OCI-LY1 (cell line): ENCODE measurements around the gene BLVRA.
"Not testable (repeated sequence)": the region's sequence is repeated elsewhere in the genome, so short reads cannot be mapped to it uniquely, and the experiment has no call there.

Experiments
- H2AFZ ChIP-seq: fragments of 200-600 bp; sonication (generic), shearing (Covaris generic); 2 replicates; pipeline ENCODE4 v1.6.0; 2014; ENCODE audit warnings: antibody characterized with exemption, mild to moderate bottlenecking, low read length
- H3F3A ChIP-seq: fragments of 200-600 bp; sonication (generic), shearing (Covaris generic); 2 replicates; pipeline ENCODE4 v1.6.0; 2014; ENCODE audit warnings: mild to moderate bottlenecking, antibody characterized with exemption, low read length, moderate library complexity; ENCODE audit not compliant: insufficient read depth
- H3K27ac ChIP-seq: fragments of 200-600 bp; sonication (generic); 2 replicates; pipeline ENCODE4 v1.5.1; 2014; ENCODE audit warnings: low read length, mixed run types, mild to moderate bottlenecking, low read depth; ENCODE audit not compliant: poor library complexity, severe bottlenecking
- H3K27me3 ChIP-seq: fragments of 200-600 bp; sonication (generic); 2 replicates; pipeline ENCODE4 v1.6.0; 2014; ENCODE audit warnings: antibody characterized with exemption, mild to moderate bottlenecking, low read length, moderate library complexity; ENCODE audit not compliant: insufficient read depth
- H3K36me3 ChIP-seq: fragments of 200-600 bp; sonication (generic); 2 replicates; pipeline ENCODE4 v1.6.1; 2014; ENCODE audit warnings: mild to moderate bottlenecking, antibody characterized with exemption, low read length, moderate library complexity, mixed read lengths; ENCODE audit not compliant: insufficient read depth
- H3K4me1 ChIP-seq: fragments of 200-600 bp; sonication (generic); 2 replicates; pipeline ENCODE4 v1.5.1; 2014; ENCODE audit warnings: mild to moderate bottlenecking, low read length, moderate library complexity; ENCODE audit not compliant: insufficient read depth, severe bottlenecking
- H3K4me2 ChIP-seq: fragments of 200-600 bp; sonication (generic), shearing (Covaris generic); 2 replicates; pipeline ENCODE4 v1.6.1; 2014; ENCODE audit warnings: low read length
- H3K4me3 ChIP-seq: fragments of 200-600 bp; sonication (generic); 2 replicates; pipeline ENCODE4 v1.5.1; 2014; ENCODE audit warnings: low read length, low read depth, mild to moderate bottlenecking, mixed read lengths; ENCODE audit not compliant: poor library complexity, severe bottlenecking
- H3K79me2 ChIP-seq: fragments of 200-600 bp; shearing (Covaris generic); 2 replicates; pipeline ENCODE4 v1.6.1; 2016; ENCODE audit warnings: mixed run types, low read length, mixed read lengths; ENCODE audit not compliant: insufficient read depth
- H3K9ac ChIP-seq: fragments of 200-600 bp; sonication (generic), shearing (Covaris generic); 2 replicates; pipeline ENCODE4 v1.6.1; 2014; ENCODE audit warnings: mild to moderate bottlenecking, low read length, mixed read lengths
- H3K9me2 ChIP-seq: fragments of 200-600 bp; sonication (generic), shearing (Covaris generic); 2 replicates; pipeline ENCODE4 v1.6.1; 2014; ENCODE audit warnings: low read depth, mild to moderate bottlenecking, low read length, mixed read lengths
- H3K9me3 ChIP-seq: fragments of 200-600 bp; shearing (Covaris generic); 2 replicates; pipeline ENCODE4 v1.6.1; 2014; ENCODE audit warnings: low read length, mixed read lengths
- H4K20me1 ChIP-seq: fragments of 200-600 bp; sonication (generic), shearing (Covaris generic); 2 replicates; pipeline ENCODE4 v1.6.0; 2016; ENCODE audit warnings: mild to moderate bottlenecking, low read length; ENCODE audit not compliant: insufficient read depth
- EZH2 ChIP-seq: fragments of 200-600 bp; sonication (generic), shearing (Covaris generic); IDR thresholded peaks from 2 replicates; pipeline ENCODE4 v1.8.0; 2017; ENCODE audit warnings: borderline replicate concordance, mixed run types, mild to moderate bottlenecking, antibody characterized with exemption, low read length, moderate library complexity, mixed read lengths
- TF ChIP-seq, protein P1 (sequence below): fragments of 200-600 bp; sonication (generic), shearing (Covaris generic); IDR thresholded peaks from 2 replicates; pipeline ENCODE4 v1.5.1; 2017; ENCODE audit warnings: mild to moderate bottlenecking, antibody characterized with exemption, low read length, moderate library complexity, mixed read lengths

The BLVRA gene

DNA sequence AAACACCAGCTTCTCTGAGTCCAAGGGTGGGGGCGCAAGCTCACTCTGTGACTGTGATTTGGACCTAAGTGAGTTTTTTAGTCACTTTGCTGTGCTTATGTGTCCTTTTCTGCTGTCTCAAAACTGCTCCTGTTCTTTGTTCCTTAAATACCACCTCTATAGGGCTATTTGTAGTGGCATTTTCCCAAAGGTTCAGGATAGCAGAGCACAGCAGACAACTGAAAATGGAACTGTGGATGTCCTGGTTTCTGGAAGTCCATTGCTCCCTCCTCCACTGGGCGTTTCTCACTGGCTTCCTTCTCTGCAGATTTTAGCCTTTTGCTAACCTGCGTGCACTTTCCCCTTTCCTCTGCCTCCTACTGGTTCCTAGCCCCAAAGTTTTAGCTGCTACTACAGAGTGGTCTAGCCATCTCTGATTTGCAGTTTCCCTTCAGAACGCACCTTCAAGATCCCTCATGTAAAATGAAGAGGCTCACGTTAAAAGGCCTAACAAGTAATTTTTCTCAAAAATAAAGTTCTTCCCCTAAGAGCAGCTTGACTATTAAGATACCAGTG is 25.6 kb downstream of the BLVRA start:
- H3K4me2 ChIP-seq, result no peak overlapping the region

DNA sequence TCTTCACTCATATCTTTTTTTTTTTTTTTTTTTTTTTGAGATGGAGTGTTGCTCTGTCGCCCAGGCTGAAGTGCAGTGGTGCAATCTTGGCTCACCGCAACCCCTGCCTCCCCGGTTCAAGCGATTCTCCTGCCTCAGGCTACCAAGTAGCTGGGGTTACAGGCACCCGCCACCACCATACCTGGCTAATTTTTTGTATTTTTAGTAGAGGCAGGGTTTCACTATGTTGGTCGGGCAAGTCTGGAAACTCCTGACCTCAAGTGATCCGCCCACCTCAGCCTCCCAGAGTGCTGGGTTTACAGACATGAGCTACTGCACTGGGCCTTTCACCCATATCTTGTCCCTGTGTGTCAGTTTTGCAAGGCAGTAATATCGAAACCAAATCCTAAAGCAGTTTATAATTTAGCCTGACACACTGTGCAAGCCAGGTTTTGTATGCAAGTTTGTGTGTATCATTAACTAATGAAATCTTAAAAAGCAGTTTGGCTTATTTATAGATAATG is 26.2 kb downstream of the BLVRA start:
- not testable (repeated sequence) for H3K27ac ChIP-seq, H3K4me2 ChIP-seq, H3F3A ChIP-seq, H4K20me1 ChIP-seq, H3K9me2 ChIP-seq, H3K27me3 ChIP-seq, H3K79me2 ChIP-seq, H3K4me3 ChIP-seq, H2AFZ ChIP-seq, H3K9ac ChIP-seq, H3K4me1 ChIP-seq, H3K36me3 ChIP-seq, H3K9me3 ChIP-seq

More for the DNA sequence above, 25.6 kb downstream of the BLVRA start:
- H3K9me2 ChIP-seq, result no peaks in the 10 kb centered on the region
- no peaks in the 10 kb centered on the region for H3K36me3 ChIP-seq
- no peaks in the 10 kb centered on the region for H3K9me3 ChIP-seq
- no peaks in the 10 kb centered on the region for H3F3A ChIP-seq
- H3K4me1 ChIP-seq, result no peaks in the 10 kb centered on the region
- H3K79me2 ChIP-seq, result no peaks in the 10 kb centered on the region
- no peaks in the 10 kb centered on the region for H4K20me1 ChIP-seq
- no peak overlapping the region for H3K9ac ChIP-seq
- TF ChIP-seq, protein P1, sequence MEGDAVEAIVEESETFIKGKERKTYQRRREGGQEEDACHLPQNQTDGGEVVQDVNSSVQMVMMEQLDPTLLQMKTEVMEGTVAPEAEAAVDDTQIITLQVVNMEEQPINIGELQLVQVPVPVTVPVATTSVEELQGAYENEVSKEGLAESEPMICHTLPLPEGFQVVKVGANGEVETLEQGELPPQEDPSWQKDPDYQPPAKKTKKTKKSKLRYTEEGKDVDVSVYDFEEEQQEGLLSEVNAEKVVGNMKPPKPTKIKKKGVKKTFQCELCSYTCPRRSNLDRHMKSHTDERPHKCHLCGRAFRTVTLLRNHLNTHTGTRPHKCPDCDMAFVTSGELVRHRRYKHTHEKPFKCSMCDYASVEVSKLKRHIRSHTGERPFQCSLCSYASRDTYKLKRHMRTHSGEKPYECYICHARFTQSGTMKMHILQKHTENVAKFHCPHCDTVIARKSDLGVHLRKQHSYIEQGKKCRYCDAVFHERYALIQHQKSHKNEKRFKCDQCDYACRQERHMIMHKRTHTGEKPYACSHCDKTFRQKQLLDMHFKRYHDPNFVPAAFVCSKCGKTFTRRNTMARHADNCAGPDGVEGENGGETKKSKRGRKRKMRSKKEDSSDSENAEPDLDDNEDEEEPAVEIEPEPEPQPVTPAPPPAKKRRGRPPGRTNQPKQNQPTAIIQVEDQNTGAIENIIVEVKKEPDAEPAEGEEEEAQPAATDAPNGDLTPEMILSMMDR, result no peak
- TF ChIP-seq EZH2, result no peak
- no peak overlapping the region for H3K27ac ChIP-seq
- no peak overlapping the region for H2AFZ ChIP-seq
- peaks cover 6% of the 10 kb centered on the region; the same call in 1 of the 2 replicates for H3K27me3 ChIP-seq
- H3K4me3 ChIP-seq, result no peak overlapping the region

GRCh38 chr7:43785420-43785819 is 26.9 kb downstream of the BLVRA start:
- H3K4me1 ChIP-seq, result no peaks in the 10 kb centered on the region
- no peak overlapping the region for H3K4me2 ChIP-seq
- no peak overlapping the region for H3K27ac ChIP-seq
- no peak overlapping the region for H3K9ac ChIP-seq
- no peaks in the 10 kb centered on the region for H3F3A ChIP-seq
- H3K9me3 ChIP-seq, result no peaks in the 10 kb centered on the region
- no peaks in the 10 kb centered on the region for H4K20me1 ChIP-seq
- peaks cover 3% of the 10 kb centered on the region; the same call in 1 of the 2 replicates for H3K27me3 ChIP-seq
- H2AFZ ChIP-seq, result no peak overlapping the region
- no peaks in the 10 kb centered on the region for H3K36me3 ChIP-seq
- no peak overlapping the region for H3K4me3 ChIP-seq
- TF ChIP-seq, protein P1, result no peak
- TF ChIP-seq EZH2, result no peak
- H3K79me2 ChIP-seq, result no peaks in the 10 kb centered on the region
- no peaks in the 10 kb centered on the region for H3K9me2 ChIP-seq

DNA sequence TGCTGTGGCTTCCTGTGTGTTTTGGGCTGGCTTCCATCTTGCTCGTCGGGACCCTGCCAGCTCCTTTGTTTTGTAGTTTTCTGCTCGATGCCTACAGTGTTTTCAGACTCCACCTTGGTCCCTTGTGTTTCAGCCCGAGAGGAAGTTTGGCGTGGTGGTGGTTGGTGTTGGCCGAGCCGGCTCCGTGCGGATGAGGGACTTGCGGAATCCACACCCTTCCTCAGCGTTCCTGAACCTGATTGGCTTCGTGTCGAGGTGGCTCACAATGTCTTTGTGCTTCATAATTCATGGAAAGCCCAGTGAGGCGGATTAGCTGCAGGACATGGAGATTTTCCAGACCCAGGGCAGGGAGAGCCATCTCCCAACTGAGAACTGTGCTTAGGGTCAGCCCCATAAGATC is 29.3 kb downstream of the BLVRA start:
- Histone ChIP-seq H3K4me2 (no peak overlapping the region), H2AFZ (no peak overlapping the region), H3K27me3 (no peaks in the 10 kb centered on the region), H3K4me1 (no peaks in the 10 kb centered on the region), H3K4me3 (no peak overlapping the region), H4K20me1 (no peaks in the 10 kb centered on the region), H3K27ac (no peak overlapping the region), H3K9ac (no peak overlapping the region), H3F3A (no peaks in the 10 kb centered on the region), H3K9me2 (no peaks in the 10 kb centered on the region), H3K79me2 (no peaks in the 10 kb centered on the region), H3K36me3 (no peaks in the 10 kb centered on the region), H3K9me3 (no peaks in the 10 kb centered on the region)
- TF ChIP-seq EZH2, result no peak
- TF ChIP-seq, protein P1, result no peak
